ENCODE data around the gene DNTT. TPM values are rescaled to one million over a fixed set of nuclear protein-coding genes. Genes with fewer than 3 reads are reported as not detected.

The DNTT gene
- total and polyA plus RNA-seq, 2 experiments from 2014 or later = not detected

- no peak for TF ChIP-seq ZNF462 (CRISPR knock-in tag; IDR thresholded peaks at IDR 0.05)
Observed at GRCh38 chr10:96333101-96333500, 28.9 kb downstream of the DNTT start (continued).

DNA sequence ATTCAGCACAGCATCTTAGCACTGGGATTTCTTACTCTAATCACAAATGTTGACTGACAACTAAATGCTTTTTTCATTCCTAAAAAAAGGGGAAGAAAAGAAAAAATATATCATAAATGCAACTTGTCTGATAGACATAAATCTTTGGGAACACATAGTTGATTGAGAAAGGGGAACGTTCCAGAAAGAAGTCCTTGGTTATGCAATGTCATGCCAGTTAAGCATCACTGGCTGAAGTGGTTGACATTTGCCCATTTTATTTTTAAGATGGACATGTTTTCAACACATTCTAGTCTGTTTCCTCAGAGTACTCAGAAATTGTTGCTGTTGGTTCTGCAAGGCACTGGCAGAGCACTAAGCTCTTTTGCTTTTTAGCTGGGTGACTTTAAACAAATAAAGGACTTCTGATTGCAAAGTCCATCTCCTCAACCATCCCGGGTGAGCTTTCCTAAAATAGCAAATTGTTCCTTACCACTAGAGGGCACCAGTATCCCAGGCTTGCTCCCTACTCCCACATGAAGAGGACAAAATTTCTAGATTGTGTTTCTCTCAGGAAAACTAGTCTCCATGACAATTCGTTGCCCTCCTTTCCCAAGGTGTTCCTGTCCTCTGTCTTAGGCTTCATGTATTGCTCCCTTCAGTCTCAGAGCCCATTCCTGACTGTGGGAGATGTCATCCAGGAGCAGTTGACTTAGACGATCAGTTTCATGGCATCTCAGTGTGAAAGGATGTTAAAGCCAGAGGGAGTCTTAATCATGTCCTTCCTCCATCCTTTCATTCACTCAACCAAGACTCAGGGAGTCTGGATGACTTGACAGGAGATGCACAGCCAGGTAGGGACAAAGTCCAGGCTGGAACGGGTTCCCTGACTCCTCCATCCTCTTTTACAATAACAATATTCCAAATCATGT is 30.6 kb downstream of the DNTT start:
- H3K27me3 Mint-ChIP-seq (ENCODE audit: insufficient read depth, low read depth, poor library complexity) = peaks cover 5% of the 10 kb centered on the region
- H3K79me2 ChIP-seq (replicated peaks; ENCODE audit: insufficient read depth) = no peaks in the 10 kb centered on the region
- no peaks in the 10 kb centered on the region for H3K36me3 ChIP-seq (ENCODE audit: insufficient read depth)
- H4K20me1 ChIP-seq (replicated peaks; ENCODE audit: insufficient read depth) = no peaks in the 10 kb centered on the region
- no peaks in the 10 kb centered on the region for H3K9me2 ChIP-seq (ENCODE audit: insufficient read depth)
- peak; percentile 84 for DNase-seq (ENCODE audit: low spot score)
- H2AFZ ChIP-seq = peak overlapping the region; percentile 56; the same call in 1 of the 2 replicates
- ATAC-seq = peak; percentile 85
- no peaks in the 10 kb centered on the region for H3K9me3 Mint-ChIP-seq
- H3K4me3 Mint-ChIP-seq = no peak overlapping the region
- no peak overlapping the region for H3K4me2 ChIP-seq
- no peaks in the 10 kb centered on the region for H3K36me3 Mint-ChIP-seq (ENCODE audit: low read depth)
- H3K27ac Mint-ChIP-seq = no peak overlapping the region
- no peaks in the 10 kb centered on the region for H3F3A ChIP-seq (replicated peaks; ENCODE audit: low read depth)
- H3K27ac ChIP-seq (ENCODE audit: low read depth) = no peak overlapping the region
- peaks cover 9% of the 10 kb centered on the region; the same call in 2 of the 3 replicates for H3K4me1 Mint-ChIP-seq
- H3K27me3 ChIP-seq (ENCODE audit: insufficient read depth) = no peaks in the 10 kb centered on the region
- no peak overlapping the region for H3K4me3 ChIP-seq
- H3K4me1 ChIP-seq (ENCODE audit: insufficient read depth) = peaks cover 3% of the 10 kb centered on the region; the same call in 1 of the 2 replicates
- TF ChIP-seq ETS1 (IDR thresholded peaks at IDR 0.05) = no peak
- TF ChIP-seq ZNF331 (CRISPR knock-in tag; IDR thresholded peaks at IDR 0.05; ENCODE audit: low read depth) = no peak
- TF ChIP-seq, protein P1, sequence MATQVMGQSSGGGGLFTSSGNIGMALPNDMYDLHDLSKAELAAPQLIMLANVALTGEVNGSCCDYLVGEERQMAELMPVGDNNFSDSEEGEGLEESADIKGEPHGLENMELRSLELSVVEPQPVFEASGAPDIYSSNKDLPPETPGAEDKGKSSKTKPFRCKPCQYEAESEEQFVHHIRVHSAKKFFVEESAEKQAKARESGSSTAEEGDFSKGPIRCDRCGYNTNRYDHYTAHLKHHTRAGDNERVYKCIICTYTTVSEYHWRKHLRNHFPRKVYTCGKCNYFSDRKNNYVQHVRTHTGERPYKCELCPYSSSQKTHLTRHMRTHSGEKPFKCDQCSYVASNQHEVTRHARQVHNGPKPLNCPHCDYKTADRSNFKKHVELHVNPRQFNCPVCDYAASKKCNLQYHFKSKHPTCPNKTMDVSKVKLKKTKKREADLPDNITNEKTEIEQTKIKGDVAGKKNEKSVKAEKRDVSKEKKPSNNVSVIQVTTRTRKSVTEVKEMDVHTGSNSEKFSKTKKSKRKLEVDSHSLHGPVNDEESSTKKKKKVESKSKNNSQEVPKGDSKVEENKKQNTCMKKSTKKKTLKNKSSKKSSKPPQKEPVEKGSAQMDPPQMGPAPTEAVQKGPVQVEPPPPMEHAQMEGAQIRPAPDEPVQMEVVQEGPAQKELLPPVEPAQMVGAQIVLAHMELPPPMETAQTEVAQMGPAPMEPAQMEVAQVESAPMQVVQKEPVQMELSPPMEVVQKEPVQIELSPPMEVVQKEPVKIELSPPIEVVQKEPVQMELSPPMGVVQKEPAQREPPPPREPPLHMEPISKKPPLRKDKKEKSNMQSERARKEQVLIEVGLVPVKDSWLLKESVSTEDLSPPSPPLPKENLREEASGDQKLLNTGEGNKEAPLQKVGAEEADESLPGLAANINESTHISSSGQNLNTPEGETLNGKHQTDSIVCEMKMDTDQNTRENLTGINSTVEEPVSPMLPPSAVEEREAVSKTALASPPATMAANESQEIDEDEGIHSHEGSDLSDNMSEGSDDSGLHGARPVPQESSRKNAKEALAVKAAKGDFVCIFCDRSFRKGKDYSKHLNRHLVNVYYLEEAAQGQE (IDR thresholded peaks at IDR 0.05; ENCODE audit: unreplicated experiment) = no peak
- TF ChIP-seq POLR2AphosphoS5 (IDR thresholded peaks at IDR 0.05; ENCODE audit: low read depth) = no peak

Measured in GM23338 (cell line).